ENCODE data around the gene IL1RL1.

Gene IL1RL1

GRCh38 chr2:102366406-102367112, 55.2 kb downstream of the IL1RL1 start:
- DNase-seq (ENCODE audit: low read depth in 2 of 2, low spot score in 1 of 2) = no peak

GRCh38 chr2:102367331-102367971, 56.1 kb downstream of the IL1RL1 start:
- no peak for DNase-seq (ENCODE audit: low read depth in 2 of 2, low spot score in 1 of 2)

GRCh38 chr2:102368461-102369109, 57.2 kb downstream of the IL1RL1 start:
- DNase-seq (ENCODE audit: low read depth in 2 of 2, low spot score in 1 of 2) = no peak

- no peak for DNase-seq (ENCODE audit: low read depth in 2 of 2, low spot score in 1 of 2)
These were observed 58.5 kb downstream of the IL1RL1 start for GRCh38 chr2:102369866-102370265.

GRCh38 chr2:102376052-102376591, 64.8 kb downstream of the IL1RL1 start:
- no peak for DNase-seq (ENCODE audit: low read depth in 2 of 2, low spot score in 1 of 2)

GRCh38 chr2:102383722-102384121, 72.4 kb downstream of the IL1RL1 start:
- no peak for DNase-seq (ENCODE audit: low read depth in 2 of 2, low spot score in 1 of 2)

GRCh38 chr2:102385522-102385921, 74.2 kb downstream of the IL1RL1 start:
- DNase-seq (ENCODE audit: low read depth in 2 of 2, low spot score in 1 of 2) = no peak

GRCh38 chr2:102386004-102386403, 74.6 kb downstream of the IL1RL1 start:
- DNase-seq (ENCODE audit: low read depth in 2 of 2, low spot score in 1 of 2) = no peak

GRCh38 chr2:102386867-102387541, 75.6 kb downstream of the IL1RL1 start:
- no peak for DNase-seq (ENCODE audit: low read depth in 2 of 2, low spot score in 1 of 2)

- DNase-seq (ENCODE audit: low read depth in 2 of 2, low spot score in 1 of 2) = no peak
These were observed 76.6 kb downstream of the IL1RL1 start for GRCh38 chr2:102387763-102388546.

GRCh38 chr2:102391565-102391964, 80.2 kb downstream of the IL1RL1 start:
- DNase-seq (ENCODE audit: low read depth in 2 of 2, low spot score in 1 of 2) = no peak

- DNase-seq (ENCODE audit: low read depth in 2 of 2, low spot score in 1 of 2) = no peak
These were observed 80.7 kb downstream of the IL1RL1 start for GRCh38 chr2:102392096-102392495.

- no peak for DNase-seq (ENCODE audit: low read depth in 2 of 2, low spot score in 1 of 2)
These were observed 81.6 kb downstream of the IL1RL1 start for GRCh38 chr2:102392942-102393341.

- DNase-seq (ENCODE audit: low read depth in 2 of 2, low spot score in 1 of 2) = no peak
These were observed 84.6 kb downstream of the IL1RL1 start for GRCh38 chr2:102396012-102396411.

- no peak for DNase-seq (ENCODE audit: low read depth in 2 of 2, low spot score in 1 of 2)
These were observed 85.8 kb downstream of the IL1RL1 start for GRCh38 chr2:102397209-102397608.

GRCh38 chr2:102399499-102400141, 88.3 kb downstream of the IL1RL1 start:
- no peak for DNase-seq (ENCODE audit: low read depth in 2 of 2, low spot score in 1 of 2)

- DNase-seq (ENCODE audit: low read depth in 2 of 2, low spot score in 1 of 2) = no peak
These were observed 90.1 kb downstream of the IL1RL1 start for GRCh38 chr2:102401456-102401855.
